GM19463 (cell line): ENCODE results near the gene ZNF771.
A peak's percentile ranks its signal among the peaks of the same experiment; 100 is the strongest.

Source experiments
- ATAC-seq: cut with Tn5 transposase; IDR thresholded peaks from one replicate; pipeline ENCODE4 v1.9.1; 2021; ENCODE audit warnings: mild to moderate bottlenecking, moderate library complexity; ENCODE audit not compliant: unreplicated experiment

The ZNF771 gene

GRCh38 chr16:30407102-30407803 is at the start of gene ZNF771:
Gene ZNF771 (plus strand): TSS chr16:30407606. CDS start chr16:30408054, 448 bp downstream.
- ATAC-seq: peak; percentile 74

GRCh38 chr16:30357715-30358576 is 49.5 kb upstream of the ZNF771 start:
- ATAC-seq: no peak

- ATAC-seq: no peak
Observed at GRCh38 chr16:30358577-30358936, 48.8 kb upstream of the ZNF771 start.

- no peak for ATAC-seq
Observed at GRCh38 chr16:30358990-30359870, 48.2 kb upstream of the ZNF771 start.

GRCh38 chr16:30359871-30360170 is 47.6 kb upstream of the ZNF771 start:
- ATAC-seq: no peak

GRCh38 chr16:30361180-30361579 is 46.2 kb upstream of the ZNF771 start:
- no peak for ATAC-seq

GRCh38 chr16:30365200-30365599 is 42.2 kb upstream of the ZNF771 start:
- ATAC-seq: no peak

- no peak for ATAC-seq
Observed at GRCh38 chr16:30366511-30366910, 40.9 kb upstream of the ZNF771 start.

- ATAC-seq: no peak
Observed at GRCh38 chr16:30367349-30368009, 39.9 kb upstream of the ZNF771 start.

GRCh38 chr16:30368122-30368791 is 39.1 kb upstream of the ZNF771 start:
- ATAC-seq: no peak

- ATAC-seq: no peak
Observed at GRCh38 chr16:30368792-30369090, 38.7 kb upstream of the ZNF771 start.

GRCh38 chr16:30369091-30369937 is 38.1 kb upstream of the ZNF771 start:
- ATAC-seq: no peak

- peak; percentile 3 for ATAC-seq
Observed at GRCh38 chr16:30369938-30370455, 37.4 kb upstream of the ZNF771 start.

- ATAC-seq: peak; percentile 75
Observed at GRCh38 chr16:30370456-30371247, 36.8 kb upstream of the ZNF771 start, which contains the start of gene TBC1D10B. Gene TBC1D10B (minus strand): TSS chr16:30370494. CDS start chr16:30370183, 311 bp downstream.

GRCh38 chr16:30371248-30371816 is 36.1 kb upstream of the ZNF771 start:
- ATAC-seq: no peak

GRCh38 chr16:30372038-30372712 is 35.2 kb upstream of the ZNF771 start:
- no peak for ATAC-seq

GRCh38 chr16:30372725-30373124 is 34.7 kb upstream of the ZNF771 start:
- ATAC-seq: no peak

- no peak for ATAC-seq
Observed at GRCh38 chr16:30374538-30374937, 32.9 kb upstream of the ZNF771 start, which contains the start of gene MYL11. Gene MYL11 (plus strand): TSS chr16:30374802. CDS start chr16:30374858, 56 bp downstream.
